NCI-H2171 treated with DMSO at 0.1 percent for 48 hours (cell line): ENCODE measurements around the gene HBB.
"Not testable (repeated sequence)": the region's sequence is repeated elsewhere in the genome, so short reads cannot be mapped to it uniquely, and the experiment has no call there.

ENCODE experiments used
- DNase-seq: peaks from one replicate; lab custom pipeline; 2025; lab: John Stamatoyannopoulos, UW

The HBB gene

DNA sequence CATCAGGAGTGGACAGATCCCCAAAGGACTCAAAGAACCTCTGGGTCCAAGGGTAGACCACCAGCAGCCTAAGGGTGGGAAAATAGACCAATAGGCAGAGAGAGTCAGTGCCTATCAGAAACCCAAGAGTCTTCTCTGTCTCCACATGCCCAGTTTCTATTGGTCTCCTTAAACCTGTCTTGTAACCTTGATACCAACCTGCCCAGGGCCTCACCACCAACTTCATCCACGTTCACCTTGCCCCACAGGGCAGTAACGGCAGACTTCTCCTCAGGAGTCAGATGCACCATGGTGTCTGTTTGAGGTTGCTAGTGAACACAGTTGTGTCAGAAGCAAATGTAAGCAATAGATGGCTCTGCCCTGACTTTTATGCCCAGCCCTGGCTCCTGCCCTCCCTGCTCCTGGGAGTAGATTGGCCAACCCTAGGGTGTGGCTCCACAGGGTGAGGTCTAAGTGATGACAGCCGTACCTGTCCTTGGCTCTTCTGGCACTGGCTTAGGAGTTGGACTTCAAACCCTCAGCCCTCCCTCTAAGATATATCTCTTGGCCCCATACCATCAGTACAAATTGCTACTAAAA, at the start of gene HBB:
HBB (minus strand) TSS at position 340 of the 579 bp plus-strand sequence; CDS start at position 290, 50 bp downstream.
- DNase-seq: peak; percentile 26

DNA sequence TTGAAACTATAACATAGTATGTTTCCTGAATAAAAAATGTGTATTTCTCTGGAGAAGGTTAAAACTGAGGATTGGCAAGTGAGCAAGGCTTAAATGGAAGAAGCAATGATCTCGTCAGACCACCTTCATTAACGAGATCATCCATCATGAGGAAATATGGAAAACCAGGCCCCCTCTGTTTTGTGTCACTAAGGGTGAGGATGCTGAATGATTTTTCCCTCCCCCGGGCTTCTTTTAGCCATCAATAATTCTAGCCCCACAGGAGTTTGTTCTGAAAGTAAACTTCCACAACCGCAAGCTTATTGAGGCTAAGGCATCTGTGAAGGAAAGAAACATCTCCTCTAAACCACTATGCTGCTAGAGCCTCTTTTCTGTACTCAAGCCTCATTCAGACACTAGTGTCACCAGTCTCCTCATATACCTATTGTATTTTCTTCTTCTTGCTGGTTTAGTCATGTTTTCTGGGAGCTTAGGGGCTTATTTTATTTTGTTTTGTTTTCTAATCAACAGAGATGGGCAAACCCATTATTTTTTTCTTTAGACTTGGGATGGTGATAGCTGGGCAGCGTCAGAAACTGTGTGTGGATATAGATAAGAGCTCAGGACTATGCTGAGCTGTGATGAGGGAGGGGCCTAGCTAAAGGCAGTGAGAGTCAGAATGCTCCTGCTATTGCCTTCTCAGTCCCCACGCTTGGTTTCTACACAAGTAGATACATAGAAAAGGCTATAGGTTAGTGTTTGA, 48.7 kb upstream of the HBB start:
- no peak for DNase-seq

DNA sequence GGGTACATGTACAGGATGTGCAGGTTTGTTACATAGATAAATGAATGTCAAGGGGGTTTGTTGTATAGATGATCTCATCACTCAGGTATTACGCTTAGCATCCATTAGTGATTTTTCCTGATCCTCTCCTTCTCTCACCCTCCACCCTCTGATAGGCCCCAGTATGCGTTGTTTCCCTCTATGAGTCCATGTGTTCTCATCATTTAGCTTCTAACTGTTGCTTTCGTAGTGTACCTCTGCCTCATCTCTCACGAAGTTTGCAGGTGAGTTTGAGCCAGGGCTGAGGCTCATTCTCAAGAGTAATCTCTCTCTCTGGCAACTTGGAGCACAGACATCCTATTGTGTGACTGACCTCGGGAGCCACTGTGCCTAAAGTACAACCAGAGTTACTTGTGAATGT, 47.5 kb upstream of the HBB start:
- no peak for DNase-seq

DNA sequence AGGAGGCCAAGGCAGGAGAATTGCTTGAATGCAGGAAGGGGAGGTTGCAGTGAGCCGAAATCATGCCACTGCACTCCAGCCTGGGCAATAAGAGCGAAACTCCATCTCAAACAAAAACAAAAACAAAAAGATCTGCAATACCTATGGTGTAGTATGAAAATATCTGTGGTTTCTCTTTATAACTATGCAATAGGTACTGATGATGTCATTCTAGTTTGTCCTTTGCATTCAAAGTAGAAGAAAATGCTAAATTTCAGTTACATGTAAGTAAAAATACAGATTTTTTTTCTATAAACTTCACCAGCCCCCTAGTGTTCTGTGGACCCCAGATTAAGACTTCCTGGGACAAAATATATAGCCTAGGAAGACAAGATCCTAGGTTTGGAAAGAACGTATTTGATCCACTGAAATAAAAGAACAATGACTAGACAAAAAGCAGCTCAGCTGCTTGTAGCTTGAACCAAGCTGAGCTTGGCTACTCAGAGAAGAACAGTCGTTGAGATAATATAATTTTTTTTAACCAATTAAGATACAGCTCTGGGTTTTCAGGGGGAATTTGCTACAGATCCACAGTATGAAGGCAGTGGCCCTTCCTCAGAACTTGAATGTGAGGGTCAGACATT, 45.6 kb upstream of the HBB start:
- DNase-seq: no peak

DNA sequence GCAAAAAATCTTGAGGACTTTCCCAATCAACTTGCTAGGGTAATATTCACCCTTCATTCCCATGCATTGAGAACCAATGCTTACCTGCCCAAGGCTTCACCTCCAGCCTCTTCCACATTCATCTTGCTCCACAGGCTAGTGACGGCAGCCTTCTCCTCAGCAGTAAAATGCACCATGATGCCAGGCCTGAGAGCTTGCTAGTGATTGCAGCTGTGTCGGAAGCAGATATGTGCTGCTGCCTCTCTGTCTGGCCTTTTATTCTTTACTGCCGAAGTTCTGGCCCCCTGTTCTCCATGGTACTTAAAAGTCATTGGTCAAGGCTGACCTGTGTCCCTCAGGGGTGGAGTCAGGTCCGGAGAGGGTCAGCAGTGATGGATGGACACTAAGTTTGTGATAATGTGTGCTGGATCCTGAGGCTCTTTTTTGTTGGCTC, 42.9 kb upstream of the HBB start, which contains the start of gene HBE1:
HBE1 (minus strand) TSS at position 231 of the 433 bp plus-strand sequence; CDS start at position 176, 55 bp downstream.
- no peak for DNase-seq

DNA sequence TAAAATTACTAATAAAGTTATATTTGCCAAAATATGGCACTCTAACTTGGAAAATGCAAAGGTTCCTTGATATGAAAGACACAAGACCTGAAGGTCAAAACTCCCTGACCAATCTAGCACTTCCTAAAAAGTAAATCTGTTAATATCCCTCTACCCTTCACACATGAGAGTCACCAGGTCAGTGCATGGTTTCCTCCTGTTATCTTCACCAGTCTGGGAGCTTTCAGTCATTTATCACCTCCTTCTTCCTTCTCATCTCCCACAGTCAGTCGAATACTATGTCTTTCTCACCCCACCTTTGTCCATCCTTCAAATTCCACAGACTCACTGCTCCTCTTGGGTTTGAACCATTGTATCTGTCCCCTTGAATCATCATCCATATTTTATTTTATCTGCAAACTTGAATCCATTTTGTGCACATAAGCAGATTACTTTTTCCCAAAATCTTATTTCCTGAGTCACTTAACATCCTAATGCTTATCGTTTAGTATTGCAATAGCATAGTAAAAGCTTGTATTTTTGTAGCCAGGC, 40.2 kb upstream of the HBB start:
- no peak for DNase-seq

DNA sequence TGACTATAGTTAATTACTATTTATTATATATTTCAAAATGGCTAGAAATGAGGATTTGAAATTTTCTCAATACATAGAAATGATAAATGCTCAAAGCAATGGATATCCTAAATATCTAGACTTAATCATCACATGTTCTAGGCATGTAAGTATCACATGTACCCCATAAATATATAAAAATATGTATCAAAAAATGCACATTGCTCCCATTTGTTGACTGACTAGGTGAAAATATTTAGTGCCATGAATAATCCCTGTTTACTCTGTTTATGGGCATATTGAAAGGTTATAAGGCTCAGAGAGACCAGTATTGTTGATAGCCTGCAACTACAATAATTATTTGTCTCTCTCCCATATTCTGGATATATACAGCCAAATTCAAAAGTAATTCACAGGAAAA, 39.7 kb upstream of the HBB start:
- DNase-seq: no peak

DNA sequence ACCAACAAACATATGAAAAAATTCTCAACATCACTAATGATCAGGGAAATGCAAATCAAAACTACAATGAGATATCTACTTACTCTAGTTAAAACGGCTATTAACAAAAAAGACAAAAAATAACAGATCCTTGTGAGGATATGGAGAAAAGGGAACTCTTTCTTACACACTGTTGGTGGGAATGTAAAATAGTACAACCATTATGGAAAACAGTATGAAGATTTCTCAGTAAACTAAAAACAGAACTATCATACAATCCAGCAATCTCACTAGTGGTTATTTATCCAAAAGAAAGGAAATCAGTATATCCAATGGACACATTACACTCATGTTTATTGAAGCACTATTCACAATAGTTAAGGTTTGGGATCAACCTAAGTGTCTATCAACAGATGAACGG, 39.0 kb upstream of the HBB start:
- no peak for DNase-seq

DNA sequence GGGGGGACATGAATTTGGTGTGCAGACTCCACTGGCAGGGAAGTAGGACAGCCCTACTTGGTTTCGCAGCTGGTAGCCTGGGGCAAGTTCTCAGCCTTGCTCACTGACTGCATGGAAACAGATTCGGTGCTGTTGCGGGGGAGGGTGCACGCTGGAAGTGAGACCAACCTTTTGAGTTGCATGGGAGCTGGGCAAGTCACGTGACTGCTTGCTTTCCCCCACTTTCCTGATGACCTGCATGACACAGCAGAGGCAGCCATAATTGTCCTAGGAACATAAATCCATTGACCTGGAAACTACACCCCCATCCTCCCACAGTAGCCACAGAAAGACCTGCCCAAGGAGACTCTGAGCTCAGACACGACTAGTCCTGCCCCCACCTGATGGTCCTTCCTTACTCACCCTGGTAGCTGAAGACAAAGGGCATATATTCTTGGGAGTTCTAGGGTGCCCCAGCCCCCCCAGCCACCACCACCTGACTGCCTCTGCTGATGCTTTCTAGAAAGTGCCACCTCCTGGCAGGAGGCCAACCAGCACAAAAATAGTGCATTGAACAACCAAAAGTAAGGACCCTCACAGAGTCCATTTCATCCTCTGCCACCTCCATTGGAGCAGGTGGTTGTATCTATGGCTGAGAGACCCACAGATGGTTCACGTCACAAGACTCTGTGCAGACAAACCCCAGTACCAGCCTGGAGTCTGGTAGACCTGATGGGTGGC, 31.8 kb upstream of the HBB start:
- no peak for DNase-seq

DNA sequence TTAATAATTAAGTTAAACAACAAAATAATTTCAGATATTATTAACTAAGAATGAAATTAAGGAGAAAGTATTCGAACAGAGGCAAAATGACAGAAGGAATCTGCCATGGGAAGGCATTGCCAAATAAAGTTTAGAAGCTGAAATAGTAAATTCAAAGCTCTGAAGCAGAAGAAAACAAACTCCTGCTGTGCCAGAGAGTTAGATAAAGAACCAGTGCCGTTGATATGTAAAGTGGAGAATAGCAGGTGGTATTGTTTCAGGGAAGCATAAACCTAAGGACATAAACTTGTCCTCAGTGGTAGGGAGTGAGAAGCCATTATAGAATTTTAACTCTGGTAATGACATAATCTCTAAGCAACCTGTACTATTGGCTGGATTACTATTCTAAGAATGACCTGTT, 30.4 kb upstream of the HBB start:
- DNase-seq: no peak

DNA sequence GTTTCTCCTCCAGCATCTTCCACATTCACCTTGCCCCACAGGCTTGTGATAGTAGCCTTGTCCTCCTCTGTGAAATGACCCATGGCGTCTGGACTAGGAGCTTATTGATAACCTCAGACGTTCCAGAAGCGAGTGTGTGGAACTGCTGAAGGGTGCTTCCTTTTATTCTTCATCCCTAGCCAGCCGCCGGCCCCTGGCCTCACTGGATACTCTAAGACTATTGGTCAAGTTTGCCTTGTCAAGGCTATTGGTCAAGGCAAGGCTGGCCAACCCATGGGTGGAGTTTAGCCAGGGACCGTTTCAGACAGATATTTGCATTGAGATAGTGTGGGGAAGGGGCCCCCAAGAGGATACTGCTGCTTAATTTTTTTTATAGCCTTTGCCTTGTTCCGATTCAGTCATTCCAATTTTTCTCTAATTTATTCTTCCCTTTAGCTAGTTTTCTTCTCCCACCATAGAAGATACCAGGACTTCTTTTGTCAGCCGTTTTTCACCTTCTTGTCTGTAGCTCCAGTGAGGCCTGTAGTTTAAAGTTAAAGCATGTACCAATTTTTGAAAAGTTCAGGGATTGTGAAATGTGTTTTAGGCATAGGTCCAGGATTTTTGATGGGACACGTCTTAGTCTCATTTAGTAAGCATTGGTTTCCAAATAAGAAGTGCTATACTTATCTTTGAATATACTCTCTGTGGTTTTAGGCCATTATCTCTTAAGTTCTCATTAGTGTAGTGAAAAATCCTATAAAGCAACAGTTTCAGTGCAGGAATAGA, 28.0 kb upstream of the HBB start, which contains the start of gene HBG2:
HBG2 (minus strand) TSS at position 136 of the 768 bp plus-strand sequence; CDS start at position 83, 53 bp downstream.
- not testable (repeated sequence) for DNase-seq

DNA sequence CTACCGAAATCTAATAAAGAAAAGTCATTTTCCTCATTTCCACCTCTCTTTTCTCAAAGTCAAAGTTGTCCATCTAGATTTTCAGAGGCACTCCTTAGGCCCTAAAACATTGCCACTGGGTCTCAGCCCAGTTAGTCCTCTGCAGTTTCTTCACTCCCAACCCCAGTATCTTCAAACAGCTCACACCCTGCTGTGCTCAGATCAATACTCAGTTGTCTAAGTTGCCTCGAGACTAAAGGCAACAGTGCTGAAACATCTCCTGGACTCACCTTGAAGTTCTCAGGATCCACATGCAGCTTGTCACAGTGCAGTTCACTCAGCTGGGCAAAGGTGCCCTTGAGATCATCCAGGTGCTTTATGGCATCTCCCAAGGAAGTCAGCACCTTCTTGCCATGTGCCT, 27.2 kb upstream of the HBB start:
- DNase-seq: not testable (repeated sequence)

DNA sequence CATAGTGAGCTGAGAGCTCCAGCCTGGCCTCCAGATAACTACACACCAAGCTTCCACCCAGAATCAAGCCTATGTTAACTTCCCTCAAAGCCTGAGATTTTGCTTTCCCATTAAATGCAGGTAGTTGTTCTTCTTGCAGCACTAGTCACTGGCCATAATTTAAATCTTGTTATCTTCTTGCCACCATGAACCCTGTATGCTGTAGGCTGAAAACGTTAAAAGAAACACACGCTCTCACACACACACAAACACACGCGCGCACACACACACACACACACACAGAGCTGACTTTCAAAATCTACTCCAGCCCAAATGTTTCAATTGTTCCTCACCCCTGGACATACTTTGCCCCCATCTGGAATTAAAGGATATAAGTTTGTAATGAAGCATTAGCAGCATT, 26.6 kb upstream of the HBB start:
- DNase-seq: not testable (repeated sequence)

DNA sequence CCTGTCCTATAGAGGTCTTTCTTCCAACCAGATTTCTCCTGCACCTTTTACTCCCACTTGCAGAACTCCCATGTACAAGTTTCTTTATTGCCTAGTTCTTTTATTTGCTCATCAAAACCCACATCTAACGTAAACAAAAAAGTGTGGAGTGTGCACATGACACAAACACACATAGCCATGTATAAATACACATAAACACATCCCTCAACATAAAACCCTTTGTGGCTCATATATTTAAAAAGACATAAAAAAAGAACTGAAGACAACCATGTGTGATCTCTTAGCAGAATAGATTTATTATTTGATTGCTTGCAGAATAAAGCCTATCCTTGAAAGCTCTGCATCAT, 26.0 kb upstream of the HBB start:
- no peak for DNase-seq

DNA sequence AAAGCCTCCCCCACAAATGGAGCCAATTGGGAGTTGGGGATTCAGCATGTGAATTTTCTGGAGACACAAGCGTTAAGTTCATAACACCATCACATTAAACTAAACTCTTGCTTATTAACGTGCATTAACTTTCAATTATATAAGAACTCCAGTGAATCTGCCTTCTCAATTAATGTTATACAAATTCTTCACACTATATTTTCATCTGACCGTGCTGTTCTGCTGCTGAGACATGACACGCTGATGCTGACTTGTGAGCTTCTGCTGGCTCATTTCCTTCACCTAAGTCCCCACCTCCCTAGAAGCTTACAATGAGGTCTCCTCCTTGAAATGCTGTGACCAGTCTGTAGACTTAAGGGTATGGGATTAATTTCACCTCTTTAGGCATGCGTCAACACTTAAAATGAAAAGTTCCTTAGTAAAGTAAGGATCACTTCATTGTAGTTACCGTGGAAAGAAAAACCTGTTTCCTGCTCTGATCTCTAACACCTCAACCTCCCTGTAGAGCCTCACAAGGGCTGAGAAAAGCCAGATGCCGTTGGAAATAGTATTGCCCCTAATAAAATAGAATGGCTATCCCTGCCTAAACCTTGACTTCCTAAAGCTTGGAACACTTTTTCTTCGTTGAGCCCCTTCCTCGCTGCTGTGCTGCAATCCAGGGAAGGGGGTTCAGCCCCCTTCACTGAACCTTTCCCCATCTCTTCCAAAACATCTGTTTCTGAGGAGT, 25.5 kb upstream of the HBB start:
- no peak for DNase-seq

DNA sequence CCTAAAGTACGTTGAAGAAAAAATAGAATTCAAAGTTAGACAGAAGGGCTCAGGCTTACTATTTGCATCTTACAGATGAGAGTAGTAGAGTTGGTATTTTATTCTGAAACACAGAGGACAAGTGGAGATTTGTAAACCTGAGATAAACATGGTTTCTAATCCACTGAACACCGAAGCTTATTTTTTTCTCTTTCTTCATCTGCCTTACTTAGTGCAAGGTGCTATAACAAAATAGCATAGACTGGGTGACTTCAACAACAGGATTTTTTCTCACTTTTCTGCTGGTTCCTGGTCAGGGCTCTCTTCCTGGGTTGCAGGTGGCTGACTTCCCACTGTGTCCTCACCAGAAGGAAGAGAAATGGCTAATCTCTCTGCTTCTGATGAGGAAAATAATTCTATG, 24.9 kb upstream of the HBB start:
- no peak for DNase-seq

DNA sequence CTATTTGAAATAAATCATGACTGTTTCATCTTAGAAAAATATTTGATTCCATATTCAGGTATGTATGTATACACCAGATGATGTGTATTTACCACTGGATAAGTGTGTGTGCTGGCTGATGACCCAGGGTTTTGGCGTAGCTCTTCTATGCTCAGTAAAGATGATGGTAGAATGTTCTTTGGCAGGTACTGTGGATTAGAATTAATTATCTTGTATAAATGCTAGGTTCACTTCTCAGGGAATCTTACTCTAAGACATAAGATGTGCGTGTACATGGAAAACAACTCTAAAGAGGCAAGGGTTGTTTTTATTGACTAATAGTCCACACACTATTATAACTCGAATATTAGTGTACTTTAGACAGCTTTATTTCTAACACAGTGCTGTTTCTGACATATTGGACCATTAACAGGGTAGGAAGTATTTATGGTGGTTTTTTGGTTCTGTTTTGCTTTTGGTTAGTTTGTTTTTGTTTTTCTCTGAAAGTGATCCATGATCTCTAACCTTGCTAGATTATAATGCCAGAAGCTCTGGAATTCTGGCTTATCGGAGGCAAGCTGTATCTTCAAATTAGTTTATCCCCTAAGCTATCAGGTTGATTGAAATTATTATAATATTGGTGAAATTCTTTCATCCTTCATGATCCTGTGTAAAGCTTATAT, 23.8 kb upstream of the HBB start:
- DNase-seq: no peak

DNA sequence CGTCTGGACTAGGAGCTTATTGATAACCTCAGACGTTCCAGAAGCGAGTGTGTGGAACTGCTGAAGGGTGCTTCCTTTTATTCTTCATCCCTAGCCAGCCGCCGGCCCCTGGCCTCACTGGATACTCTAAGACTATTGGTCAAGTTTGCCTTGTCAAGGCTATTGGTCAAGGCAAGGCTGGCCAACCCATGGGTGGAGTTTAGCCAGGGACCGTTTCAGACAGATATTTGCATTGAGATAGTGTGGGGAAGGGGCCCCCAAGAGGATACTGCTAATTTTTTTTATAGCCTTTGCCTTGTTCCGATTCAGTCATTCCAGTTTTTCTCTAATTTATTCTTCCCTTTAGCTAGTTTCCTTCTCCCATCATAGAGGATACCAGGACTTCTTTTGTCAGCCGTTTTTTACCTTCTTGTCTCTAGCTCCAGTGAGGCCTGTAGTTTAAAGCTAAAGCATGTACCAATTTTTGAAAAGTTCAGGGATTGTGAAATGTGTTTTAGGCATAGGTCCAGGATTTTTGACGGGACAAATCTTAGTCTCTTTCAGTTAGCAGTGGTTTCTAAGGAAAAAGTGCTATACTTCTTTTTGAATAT, 23.0 kb upstream of the HBB start, which contains the start of gene HBG1:
HBG1 (minus strand) TSS at position 51 of the 590 bp plus-strand sequence. CDS start 53 bp downstream, outside the sequence.
- DNase-seq: not testable (repeated sequence)

DNA sequence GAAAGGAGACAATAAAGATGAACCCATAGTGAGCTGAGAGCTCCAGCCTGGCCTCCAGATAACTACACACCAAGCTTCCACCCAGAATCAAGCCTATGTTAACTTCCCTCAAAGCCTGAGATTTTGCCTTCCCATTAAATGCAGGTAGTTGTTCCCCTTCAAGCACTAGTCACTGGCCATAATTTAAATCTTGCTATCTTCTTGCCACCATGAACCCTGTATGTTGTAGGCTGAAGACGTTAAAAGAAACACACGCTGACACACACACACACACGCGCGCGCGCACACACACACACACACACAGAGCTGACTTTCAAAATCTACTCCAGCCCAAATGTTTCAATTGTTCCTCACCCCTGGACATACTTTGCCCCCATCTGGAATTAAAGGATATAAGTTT, 21.6 kb upstream of the HBB start:
- DNase-seq: not testable (repeated sequence)
